DOHH2 (cell line): ENCODE data around the gene ZNF469.

Experiments used
- H3F3A ChIP-seq: fragments of 200-600 bp; sonication (generic), shearing (Covaris generic); 2 replicates; pipeline ENCODE4 v1.6.0; 2016; ENCODE audit warnings: antibody characterized with exemption, mild to moderate bottlenecking; ENCODE audit not compliant: control insufficient read depth, insufficient read depth
- H3K27ac ChIP-seq: fragments of 200-600 bp; sonication (generic); 2 replicates; pipeline ENCODE4 v1.5.1; 2014; ENCODE audit warnings: low read depth, mild to moderate bottlenecking, low read length, moderate library complexity
- H3K27me3 ChIP-seq: fragments of 200-600 bp; sonication (generic); 2 replicates; pipeline ENCODE4 v1.6.1; 2014; ENCODE audit warnings: mild to moderate bottlenecking, low read length, mixed read lengths; ENCODE audit not compliant: control insufficient read depth
- H3K36me3 ChIP-seq: fragments of 200-600 bp; sonication (generic); 2 replicates; pipeline ENCODE4 v1.6.1; 2014; ENCODE audit warnings: mild to moderate bottlenecking, low read length, moderate library complexity, mixed read lengths; ENCODE audit not compliant: control insufficient read depth
- H3K4me1 ChIP-seq: fragments of 200-600 bp; sonication (generic); 2 replicates; pipeline ENCODE4 v1.6.1; 2014; ENCODE audit warnings: mild to moderate bottlenecking, low read length, mixed read lengths; ENCODE audit not compliant: control insufficient read depth
- H3K4me2 ChIP-seq: fragments of 200-600 bp; sonication (generic); 2 replicates; pipeline ENCODE4 v1.6.0; 2014; ENCODE audit warnings: mild to moderate bottlenecking, low read length, moderate library complexity
- H3K4me3 ChIP-seq: fragments of 200-600 bp; sonication (generic); 2 replicates; pipeline ENCODE4 v1.5.1; 2014; ENCODE audit warnings: mild to moderate bottlenecking, low read length, mixed read lengths
- H3K79me2 ChIP-seq: fragments of 200-600 bp; sonication (generic); 2 replicates; pipeline ENCODE4 v1.6.1; 2014; ENCODE audit warnings: mild to moderate bottlenecking, low read length, mixed read lengths; ENCODE audit not compliant: control insufficient read depth
- H3K9me2 ChIP-seq: fragments of 200-600 bp; sonication (generic); replicated peaks from 2 replicates; pipeline ENCODE4 v1.6.1; 2014; ENCODE audit warnings: mild to moderate bottlenecking, low read length, mixed read lengths; ENCODE audit not compliant: control insufficient read depth
- H3K9me3 ChIP-seq: fragments of 200-600 bp; sonication (generic); 2 replicates; pipeline ENCODE4 v1.6.1; 2014; ENCODE audit warnings: antibody characterized with exemption, low read length, mixed read lengths; ENCODE audit not compliant: control insufficient read depth, insufficient read depth
- H4K20me1 ChIP-seq: fragments of 200-600 bp; sonication (generic); 2 replicates; pipeline ENCODE4 v1.6.0; 2014; ENCODE audit warnings: low read depth, mild to moderate bottlenecking, antibody characterized with exemption, low read length, moderate library complexity; ENCODE audit not compliant: control insufficient read depth, insufficient read depth
- CTCF ChIP-seq: fragments of 200-600 bp; sonication (generic); IDR thresholded peaks from one replicate; pipeline ENCODE4 v1.5.1; 2014; ENCODE audit warnings: antibody characterized with exemption, mild to moderate bottlenecking, low read depth, low read length; ENCODE audit not compliant: poor library complexity, severe bottlenecking
- EZH2phosphoT487 ChIP-seq: fragments of 200-600 bp; sonication (generic); IDR thresholded peaks from 2 replicates; pipeline ENCODE4 v1.6.1; 2017; ENCODE audit warnings: borderline replicate concordance, mild to moderate bottlenecking, antibody characterized with exemption, low read length, moderate library complexity, mixed read lengths

ZNF469 gene

GRCh38 chr16:88366032-88366703, 16.6 kb upstream of the ZNF469 start:
- Histone ChIP-seq H3K9me3 (peaks cover 40% of the 10 kb centered on the region), H4K20me1 (no peaks in the 10 kb centered on the region), H3K27ac (no peak overlapping the region), H3F3A (no peaks in the 10 kb centered on the region), H3K4me3 (no peak overlapping the region), H3K27me3 (peaks cover 9% of the 10 kb centered on the region; the same call in 1 of the 2 replicates), H3K4me2 (no peak overlapping the region), H3K9me2 (no peaks in the 10 kb centered on the region), H3K79me2 (no peaks in the 10 kb centered on the region), H3K36me3 (no peaks in the 10 kb centered on the region), H3K4me1 (no peaks in the 10 kb centered on the region)
- no peak for TF ChIP-seq CTCF
- TF ChIP-seq EZH2phosphoT487: no peak

- H3K79me2 ChIP-seq: no peaks in the 10 kb centered on the region
- no peaks in the 10 kb centered on the region for H3K9me2 ChIP-seq
Measured at GRCh38 chr16:88366704-88367047, 16.1 kb upstream of the ZNF469 start.

GRCh38 chr16:88367560-88367959, 15.2 kb upstream of the ZNF469 start:
- H3K9me3 ChIP-seq: peaks cover 52% of the 10 kb centered on the region
- no peaks in the 10 kb centered on the region for H3K4me1 ChIP-seq
- no peaks in the 10 kb centered on the region for H3K9me2 ChIP-seq
- H3K27me3 ChIP-seq: 0 out of 2 replicates have a peak, but pooled peaks cover 2% of the 10 kb centered on the region
- no peak overlapping the region for H3K4me3 ChIP-seq
- no peak overlapping the region for H3K4me2 ChIP-seq
- H3K27ac ChIP-seq: no peak overlapping the region
- no peaks in the 10 kb centered on the region for H4K20me1 ChIP-seq
- H3F3A ChIP-seq: no peaks in the 10 kb centered on the region
- no peak for TF ChIP-seq EZH2phosphoT487
- TF ChIP-seq CTCF: no peak
- no peaks in the 10 kb centered on the region for H3K36me3 ChIP-seq
- H3K79me2 ChIP-seq: no peaks in the 10 kb centered on the region

More at GRCh38 chr16:88366704-88367047, 16.1 kb upstream of the ZNF469 start:
- no peak overlapping the region for H3K4me2 ChIP-seq
- H4K20me1 ChIP-seq: no peaks in the 10 kb centered on the region
- H3K4me3 ChIP-seq: no peak overlapping the region
- no peaks in the 10 kb centered on the region for H3K36me3 ChIP-seq
- H3K4me1 ChIP-seq: no peaks in the 10 kb centered on the region
- no peaks in the 10 kb centered on the region for H3F3A ChIP-seq
- TF ChIP-seq CTCF (no peak), EZH2phosphoT487 (no peak)
- H3K27ac ChIP-seq: no peak overlapping the region
- peaks cover 9% of the 10 kb centered on the region; the same call in 1 of the 2 replicates for H3K27me3 ChIP-seq
- peaks cover 44% of the 10 kb centered on the region for H3K9me3 ChIP-seq
